ENCODE measurements around the gene OR6N2.

OR6N2 gene

GRCh38 chr1:158781104-158781503 lies at the start of gene OR6N2:
Gene OR6N2, minus strand, starts transcription at chr1:158781204. Its CDS starts 3,569 bp downstream, at chr1:158777635.
- DNase-seq: no peak

- DNase-seq: no peak
These were observed 49.2 kb upstream of the OR6N2 start for GRCh38 chr1:158830074-158830677.

DNA sequence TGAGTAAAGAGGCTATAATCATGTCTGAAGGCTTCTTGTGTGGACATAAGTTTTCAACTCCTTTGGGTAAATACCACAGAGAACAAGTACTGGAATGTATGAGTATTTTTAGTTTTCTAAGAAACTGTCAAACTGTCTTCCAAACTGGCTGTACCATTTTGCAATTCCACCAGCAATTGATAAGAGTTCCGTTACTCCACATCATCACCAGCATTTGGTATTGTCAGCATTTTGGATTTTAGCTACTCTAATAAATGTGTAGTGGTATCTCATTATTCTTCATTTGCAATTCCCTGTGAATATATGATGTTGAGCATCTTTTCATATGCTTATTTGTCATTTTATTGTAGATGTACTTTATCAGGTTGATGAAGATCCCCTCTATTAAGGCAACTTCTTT lies 40.7 kb upstream of the OR6N2 start:
- DNase-seq: no peak

DNA sequence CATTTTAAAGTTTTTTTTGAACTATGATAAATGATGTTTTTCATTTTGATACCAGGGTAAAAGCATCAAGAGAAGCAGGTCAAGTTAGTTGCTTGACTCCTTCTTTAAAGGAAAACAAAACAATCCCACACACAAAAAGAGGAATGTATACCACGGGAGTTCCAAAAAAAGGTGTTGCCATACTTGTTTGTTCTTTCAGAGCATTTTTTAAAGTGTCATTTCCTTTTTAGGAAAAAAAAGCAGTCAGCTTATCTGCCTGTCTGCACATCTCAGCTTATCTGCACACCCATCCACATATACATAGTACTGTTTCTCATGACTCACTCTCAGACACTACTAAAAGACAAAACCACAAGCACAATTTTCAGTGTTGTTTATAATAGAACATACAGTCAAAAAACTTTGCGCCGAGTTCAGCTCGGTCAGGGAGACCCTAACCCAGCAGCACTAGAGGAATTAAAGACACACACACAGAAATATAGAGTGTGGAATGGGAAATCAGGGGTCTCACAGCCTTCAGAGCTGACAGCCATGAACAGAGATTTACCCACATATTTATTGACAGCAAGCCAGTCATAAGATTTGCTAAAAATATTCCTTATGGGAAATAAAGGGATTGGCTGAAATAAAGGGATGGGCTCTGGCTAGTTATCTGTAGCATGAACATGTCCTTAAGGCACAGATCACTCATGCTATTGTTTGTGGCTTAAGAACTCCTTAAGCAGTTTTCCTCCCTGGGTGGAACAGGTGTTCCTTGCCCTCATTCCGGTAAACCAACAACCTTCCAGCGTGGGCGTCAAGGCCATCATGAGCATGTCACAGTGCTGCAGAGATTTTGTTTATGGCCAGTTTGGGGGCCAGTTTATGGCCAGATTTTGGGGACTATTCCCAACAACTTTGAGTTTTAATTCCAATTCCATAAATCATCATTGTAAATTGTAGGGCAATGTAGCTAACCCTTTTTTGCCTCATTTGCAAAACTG lies 38.7 kb upstream of the OR6N2 start:
- no peak for DNase-seq

DNA sequence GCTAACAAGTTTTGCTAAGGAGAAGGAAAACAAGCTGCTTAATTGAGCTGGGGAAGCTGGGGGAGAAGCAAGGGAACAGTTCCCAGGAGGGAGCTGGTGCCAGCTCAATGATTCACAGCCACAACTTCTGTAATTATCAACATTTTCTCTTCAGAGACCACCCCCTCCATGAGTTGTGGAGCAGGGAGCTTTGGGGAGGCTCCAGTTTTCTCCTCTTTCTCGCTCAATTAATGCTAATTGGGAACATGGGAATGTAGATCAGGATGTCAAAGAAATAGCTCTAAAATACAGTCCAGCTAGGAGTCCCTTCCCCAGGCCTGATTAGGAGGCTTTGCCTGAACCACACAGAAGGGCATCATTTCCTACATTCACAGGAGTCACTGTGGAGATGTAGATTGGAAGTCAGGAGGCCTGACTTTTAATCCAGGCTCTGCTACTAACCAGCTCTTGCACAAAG lies 38.0 kb upstream of the OR6N2 start:
- DNase-seq: no peak

- DNase-seq: no peak
These were observed 37.6 kb upstream of the OR6N2 start for GRCh38 chr1:158818560-158818959.

GRCh38 chr1:158814970-158815369 lies 34.0 kb upstream of the OR6N2 start:
- DNase-seq: no peak

DNA sequence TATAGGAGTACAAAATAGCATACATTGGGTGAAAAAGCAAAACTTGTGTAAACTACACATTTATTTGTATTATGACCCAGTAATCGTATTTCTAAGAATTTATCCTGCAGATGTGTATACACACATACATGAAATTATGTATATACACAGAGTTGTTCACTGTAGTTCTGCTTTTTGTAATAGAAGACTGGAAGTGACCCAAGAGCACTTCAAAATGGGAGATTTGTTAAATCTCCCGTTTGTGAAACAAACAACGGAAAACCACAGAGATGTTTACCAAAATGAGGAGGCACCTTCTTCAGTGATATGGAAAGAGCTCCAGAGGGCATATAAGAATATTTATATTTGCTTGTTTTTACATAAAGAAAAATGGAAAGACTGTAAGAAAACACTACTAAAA lies 32.2 kb upstream of the OR6N2 start:
- DNase-seq: no peak

- no peak for DNase-seq
These were observed 31.3 kb upstream of the OR6N2 start for GRCh38 chr1:158812336-158812735.

- DNase-seq: no peak
These were observed 29.3 kb upstream of the OR6N2 start for GRCh38 chr1:158810311-158810710.

DNA sequence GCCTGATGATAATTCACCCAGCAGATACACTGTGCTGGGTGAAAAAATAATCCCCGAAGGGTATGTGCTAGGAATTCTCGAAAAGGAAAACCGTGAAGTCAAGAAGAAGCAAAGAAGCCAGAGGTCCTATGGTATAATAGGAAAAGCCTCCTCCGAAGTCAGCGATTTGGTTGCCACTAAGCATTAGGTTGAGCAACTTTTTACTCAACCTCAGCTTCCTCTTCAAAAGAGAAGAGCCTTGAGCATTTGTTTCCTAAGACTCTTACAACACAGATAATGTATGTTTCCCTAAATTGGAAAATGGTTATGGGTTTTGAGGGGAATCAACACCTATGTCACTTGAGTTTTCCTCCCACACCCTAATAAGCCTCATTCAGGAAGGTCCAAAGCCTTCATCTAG lies 28.9 kb upstream of the OR6N2 start:
- no peak for DNase-seq

GRCh38 chr1:158809256-158809655 lies 28.3 kb upstream of the OR6N2 start:
- DNase-seq: no peak

DNA sequence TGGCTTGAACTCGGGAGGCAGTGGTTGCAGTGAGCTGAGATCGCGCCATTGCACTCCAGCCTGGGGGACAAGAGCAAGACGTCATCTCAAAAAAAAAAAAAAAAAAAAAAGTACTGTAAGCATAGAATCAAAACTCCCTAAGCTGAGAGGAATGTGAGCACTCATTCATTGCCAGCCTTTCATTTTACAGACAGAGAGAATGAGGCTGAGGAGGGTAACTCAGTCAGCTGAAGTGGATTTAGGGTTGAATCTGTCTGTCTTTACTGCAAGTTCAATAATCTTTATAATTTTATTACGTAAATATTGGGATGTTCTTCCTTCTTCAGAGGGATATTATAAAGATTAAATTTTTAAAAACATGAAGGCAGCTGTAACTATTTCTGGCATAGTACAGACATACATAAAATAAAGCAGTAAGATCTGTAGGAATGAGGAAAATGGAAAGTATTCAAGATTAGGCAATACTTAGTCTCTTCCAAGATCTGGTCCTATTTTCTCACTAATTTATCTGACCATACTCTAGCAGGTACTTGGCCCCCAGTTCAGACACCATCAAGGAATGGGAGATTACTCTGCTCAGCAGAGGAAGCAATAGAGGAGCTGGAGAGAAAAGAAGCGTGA lies 26.0 kb upstream of the OR6N2 start:
- no peak for DNase-seq

- no peak for DNase-seq
These were observed 22.7 kb upstream of the OR6N2 start for GRCh38 chr1:158803678-158804077.

DNA sequence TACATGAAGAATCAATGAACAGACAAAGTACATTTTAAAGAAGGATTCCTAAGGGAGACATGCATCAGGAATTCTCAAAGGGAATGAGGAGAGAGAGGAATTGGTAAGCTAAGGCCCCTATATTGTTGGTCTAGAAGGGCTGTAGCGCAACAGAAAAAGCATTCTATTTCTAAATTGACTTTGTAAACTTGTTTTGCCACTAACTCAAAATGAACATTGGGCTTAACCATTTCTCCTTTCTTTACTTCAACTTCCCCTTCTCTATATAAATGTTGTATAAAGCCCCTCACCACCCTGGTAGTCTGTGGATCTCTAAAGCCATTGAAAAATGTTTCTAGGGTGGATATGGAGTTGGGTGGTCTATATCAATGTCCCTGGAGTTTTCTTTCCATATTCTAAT lies 20.4 kb upstream of the OR6N2 start:
- DNase-seq: no peak

DNA sequence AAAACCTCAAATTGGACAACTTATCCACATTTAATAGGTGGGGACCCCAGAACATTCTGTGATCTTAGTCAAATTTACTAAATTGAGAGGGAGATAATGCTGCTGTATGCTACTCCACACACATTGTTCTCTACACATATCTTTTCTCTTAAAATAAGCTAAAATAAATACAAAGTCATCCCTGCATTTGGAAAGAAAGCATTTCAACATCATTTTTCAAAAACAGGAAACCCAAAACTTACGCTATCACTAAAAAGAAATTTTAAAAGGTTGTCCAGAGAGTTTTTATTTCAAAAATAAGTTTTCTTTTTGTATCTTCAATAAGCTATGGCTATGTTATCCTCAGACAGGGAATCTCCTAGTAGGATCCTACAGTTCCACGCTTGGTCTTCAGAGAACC lies 19.5 kb upstream of the OR6N2 start:
- DNase-seq: no peak

DNA sequence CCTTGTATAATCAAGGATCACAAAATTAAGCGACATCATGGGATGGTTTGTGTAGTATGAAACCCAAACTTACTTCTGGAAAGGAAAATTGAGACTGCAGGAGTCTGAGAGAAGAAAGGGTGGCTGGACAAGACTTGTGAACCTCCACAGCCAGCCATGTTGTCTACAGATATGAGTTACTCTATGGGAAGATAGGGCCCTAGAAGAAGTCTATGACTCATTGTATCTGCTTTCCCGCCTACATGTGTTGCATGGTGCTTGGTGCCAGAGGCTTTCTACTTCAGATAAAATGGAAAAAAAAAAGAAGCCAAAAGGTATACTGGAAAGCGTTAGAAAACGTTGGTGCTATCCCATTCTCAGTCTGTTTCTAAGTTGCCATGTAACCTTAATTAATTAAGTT lies 18.7 kb upstream of the OR6N2 start:
- DNase-seq: no peak

DNA sequence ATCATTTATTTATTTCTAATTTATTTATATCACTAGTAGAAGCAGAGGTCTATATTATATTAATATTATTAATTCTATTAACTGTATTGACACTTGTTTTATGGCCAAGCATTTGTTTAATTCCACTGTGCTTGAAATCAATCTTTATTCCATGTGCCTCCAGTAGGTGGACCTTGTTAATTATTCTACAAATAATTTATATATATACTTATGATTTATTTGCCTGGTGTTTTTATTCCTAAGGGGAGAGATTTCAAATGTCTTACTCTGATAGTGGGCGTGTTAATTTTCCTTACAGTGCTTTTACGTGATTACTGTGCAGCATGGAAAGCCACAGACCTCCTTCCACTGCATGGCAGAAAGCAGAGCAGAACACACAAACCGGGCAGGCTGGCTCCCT lies 17.5 kb upstream of the OR6N2 start:
- no peak for DNase-seq

GRCh38 chr1:158794247-158794646 lies 13.2 kb upstream of the OR6N2 start:
- no peak for DNase-seq

GRCh38 chr1:158793604-158794003 lies 12.6 kb upstream of the OR6N2 start:
- DNase-seq: no peak

- no peak for DNase-seq
These were observed 8.8 kb downstream of the OR6N2 start, which contains the start of gene OR6N1 for GRCh38 chr1:158771950-158772866. Gene OR6N1, minus strand, starts transcription at chr1:158772195. Its CDS starts 5,513 bp downstream, at chr1:158766682.

- DNase-seq: no peak
These were observed 26.6 kb downstream of the OR6N2 start, which contains the start of gene OR6K6 for GRCh38 chr1:158754420-158754819. Gene OR6K6, plus strand, starts transcription at chr1:158754720. Its CDS starts 168 bp downstream, at chr1:158754888.
